HG02588 (cell line): Measurements from ENCODE around the gene HBA1.
"Not testable (repeated sequence)": the region's sequence is repeated elsewhere in the genome, so short reads cannot be mapped to it uniquely, and the experiment has no call there.

ENCODE experiments used
- ATAC-seq: cut with Tn5 transposase; IDR thresholded peaks from one replicate; pipeline ENCODE4 v1.9.1; 2021; ENCODE audit warnings: mild to moderate bottlenecking, moderate library complexity; ENCODE audit not compliant: unreplicated experiment

The HBA1 gene

GRCh38 chr16:193441-193840, 17.0 kb downstream of the HBA1 start:
- no peak for ATAC-seq

GRCh38 chr16:194516-194915, 18.0 kb downstream of the HBA1 start:
- no peak for ATAC-seq

- ATAC-seq: no peak
These were observed 23.9 kb downstream of the HBA1 start for GRCh38 chr16:200388-200787.

- no peak for ATAC-seq
These were observed 26.8 kb downstream of the HBA1 start for GRCh38 chr16:203246-203645.

GRCh38 chr16:204046-204445, 27.6 kb downstream of the HBA1 start:
- ATAC-seq: not testable (repeated sequence)

GRCh38 chr16:209359-209758, 32.9 kb downstream of the HBA1 start:
- not testable (repeated sequence) for ATAC-seq

- ATAC-seq: not testable (repeated sequence)
These were observed 35.2 kb downstream of the HBA1 start for GRCh38 chr16:211631-212180.

- no peak for ATAC-seq
These were observed 36.5 kb downstream of the HBA1 start for GRCh38 chr16:212999-213398.

GRCh38 chr16:220021-220420, 43.5 kb downstream of the HBA1 start:
- no peak for ATAC-seq
